ENCODE results near the gene ZNRD2. TPM values are rescaled to one million over a fixed set of nuclear protein-coding genes. Genes with fewer than 3 reads are reported as not detected.

The ZNRD2 gene
- total RNA-seq, 1 experiment from 2014 or later: 45.8 TPM

- Histone ChIP-seq H3K23ac (ENCODE audit: insufficient read length, low read depth, low read length) (no peak overlapping the region), H4K8ac (replicated peaks; ENCODE audit: insufficient read length, low read depth, low read length) (no peak overlapping the region), H3K4ac (ENCODE audit: low read depth, low read length) (no peak overlapping the region), H4K5ac (ENCODE audit: insufficient read length, low read depth, low read length) (no peak overlapping the region), H3K56ac (ENCODE audit: insufficient read length, low read depth, low read length) (no peak overlapping the region), H3K27ac (ENCODE audit: insufficient read length, low read depth, low read length) (no peak overlapping the region), H2BK20ac (ENCODE audit: low read depth, low read length, poor library complexity, severe bottlenecking) (no peak overlapping the region), H4K20me1 (ENCODE audit: control insufficient read depth, insufficient read depth, insufficient read length) (no peaks in the 10 kb centered on the region), H2BK5ac (ENCODE audit: insufficient read length, low read length) (no peak overlapping the region), H3K9ac (ENCODE audit: extremely low read depth, insufficient read length, low read length) (no peak overlapping the region), H3K79me1 (ENCODE audit: insufficient read depth, low read depth, low read length, poor library complexity, severe bottlenecking) (no peaks in the 10 kb centered on the region), H3K9me3 (ENCODE audit: control insufficient read depth, low read depth, low read length) (no peaks in the 10 kb centered on the region), H2AK5ac (ENCODE audit: insufficient read length, low read length) (no peak overlapping the region), H3K14ac (ENCODE audit: insufficient read depth, low read length) (no peak overlapping the region), H3K4me2 (ENCODE audit: insufficient read depth, insufficient read length, low read length) (no peak overlapping the region), H4K91ac (ENCODE audit: insufficient read length, low read depth, low read length) (no peak overlapping the region), H2BK12ac (ENCODE audit: insufficient read length, low read depth, low read length) (no peak overlapping the region), H3K23me2 (ENCODE audit: insufficient read length, low read depth, low read length, poor library complexity, severe bottlenecking) (no peaks in the 10 kb centered on the region), H3K79me2 (ENCODE audit: insufficient read depth, low read length) (no peaks in the 10 kb centered on the region), H3K4me1 (ENCODE audit: insufficient read depth, low read length) (peaks cover 9% of the 10 kb centered on the region; the same call in 1 of the 2 replicates), H3K18ac (ENCODE audit: insufficient read length, low read depth, low read length) (no peak overlapping the region), H2BK120ac (ENCODE audit: low read depth, low read length, poor library complexity, severe bottlenecking) (no peak overlapping the region), H2AFZ (ENCODE audit: low read length) (no peak overlapping the region), H3T11ph (ENCODE audit: low read length) (no peak overlapping the region), H2BK15ac (ENCODE audit: low read depth, low read length) (no peak overlapping the region), H3K27me3 (ENCODE audit: insufficient read depth, low read length) (no peaks in the 10 kb centered on the region; the same call in 1 of the 2 replicates)
- Mint-ChIP-seq H3K27ac (no peak overlapping the region), H3K4me3 (peak overlapping the region in 1 of 2 experiments; percentile 62; a peak in 2 of 5 replicates), H3K36me3 (ENCODE audit: insufficient read depth in 1 of 3, low read depth in 3 of 3) (no peaks in the 10 kb centered on the region), H3K9me3 (no peaks in the 10 kb centered on the region; a peak in 1 of 5 replicates), H3K27me3 (ENCODE audit: low read depth) (peaks cover 59% of the 10 kb centered on the region), H3K4me1 (peaks cover 51 to 67% of the 10 kb centered on the region in 2 experiments)
- no peak for DNase-seq
- WGBS (ENCODE audit: extremely low coverage, insufficient read length, low lambda C conversion rate): no CpG with 5 or more reads among the region's 4 CpGs
- no peak for TF ChIP-seq CTCF (conservative IDR thresholded peaks at IDR 0.05)
These were observed 15.3 kb upstream of the ZNRD2 start for GRCh38 chr11:65554842-65555430.

All from H9 (cell line).